GM12878 (cell line): ENCODE measurements around the gene AGK. TPM values are rescaled to one million over a fixed set of nuclear protein-coding genes. Genes with fewer than 3 reads are reported as not detected.

Experiments used
- ATAC-seq: fragments of 200-7000 bp; cut with Tn5 transposase; 3 replicates; pipeline ENCODE4 v1.9.1; 2020; ENCODE audit warnings: mild to moderate bottlenecking, moderate library complexity
- BruUV-seq: library from RNA; stranded (reverse); fragments of 400-500 nt; replicated peaks from 2 replicates; lab custom pipeline; 2021; lab: Mats Ljungman, UMichigan
- CTCF ChIA-PET: fragments of 300-600 bp; sonication (Branson Sonifier 250); formaldehyde crosslinking; extraction: SDS; loops from one replicate; lab custom pipeline; 2021; ENCODE audit warnings: inconsistent platforms; lab: Yijun Ruan, JAX
- POLR2A ChIA-PET: fragments of 350-600 bp; formaldehyde crosslinking; extraction: SDS; loops from one replicate; lab custom pipeline; 2021; ENCODE audit warnings: inconsistent platforms; lab: Charles Lee
- RAD21 ChIA-PET: fragments of 300-600 bp; sonication (Branson Sonifier 250); formaldehyde crosslinking; loops from one replicate; lab custom pipeline; 2023; ENCODE audit warnings: antibody characterized with exemption; ENCODE audit not compliant: unreplicated experiment; lab: Charles Lee
- SMC1A ChIA-PET: fragments of 300-600 bp; sonication (Branson Sonifier 250); formaldehyde crosslinking; loops from one replicate; lab custom pipeline; 2023; ENCODE audit not compliant: unreplicated experiment, uncharacterized antibody; lab: Charles Lee
- DNase-seq: peaks from one replicate; pipeline ENCODE4 v3.0.0-alpha.2; 2011; ENCODE audit warnings: low read depth, low spot score
- FAIRE-seq: peaks from 3 replicates; lab custom pipeline; 2011; peaks lifted over from hg19 to GRCh38; lab: Jason Lieb, UNC
- H2AFZ ChIP-seq: 2 replicates; pipeline ENCODE4 v1.6.0; 2011; ENCODE audit warnings: low read depth, low read length, control low read depth; ENCODE audit not compliant: control insufficient read depth
- H3K27ac ChIP-seq: 2 replicates; pipeline ENCODE4 v1.5.1; 2011; ENCODE audit warnings: control low read depth; ENCODE audit not compliant: control insufficient read depth, insufficient read depth
- H3K27me3 ChIP-seq, 2 experiments: replicated peaks in 1 of 2; 2 replicates each; pipeline versions ENCODE4 v1.6.0 to v1.6.1; 2011; ENCODE audit warnings: low read length in 1 of 2; ENCODE audit not compliant: control insufficient read depth in 2 of 2, insufficient read depth in 2 of 2
- H3K36me3 ChIP-seq, 2 experiments: 2 replicates each; pipeline ENCODE4 v1.5.1; 2011; ENCODE audit warnings: low read length in 1 of 2; ENCODE audit not compliant: control insufficient read depth in 2 of 2, insufficient read depth in 2 of 2
- H3K4me1 ChIP-seq: 2 replicates; pipeline ENCODE4 v1.6.1; 2011; ENCODE audit warnings: mild to moderate bottlenecking, low read length, moderate library complexity, mixed read lengths; ENCODE audit not compliant: control insufficient read depth, insufficient read depth
- H3K4me2 ChIP-seq: 2 replicates; pipeline ENCODE4 v1.6.0; 2011; ENCODE audit warnings: control low read depth; ENCODE audit not compliant: control insufficient read depth, insufficient read depth
- H3K4me3 ChIP-seq: fragments of 200-600 bp; sonication (generic); 2 replicates; pipeline ENCODE4 v1.5.1; 2016
- H3K79me2 ChIP-seq: 2 replicates; pipeline ENCODE4 v1.6.0; 2011; ENCODE audit warnings: low read length; ENCODE audit not compliant: control insufficient read depth, insufficient read depth
- H3K9ac ChIP-seq: 2 replicates; pipeline ENCODE4 v1.8.0; 2011; ENCODE audit warnings: low read length, control low read depth, mixed read lengths; ENCODE audit not compliant: control insufficient read depth, insufficient read depth
- H3K9me3 ChIP-seq: replicated peaks from 3 replicates; pipeline ENCODE4 v1.5.1; 2011; ENCODE audit warnings: mild to moderate bottlenecking, low read length; ENCODE audit not compliant: control insufficient read depth, insufficient read depth
- H4K20me1 ChIP-seq: 2 replicates; pipeline ENCODE4 v1.6.0; 2011; ENCODE audit not compliant: control insufficient read depth, insufficient read depth
- BMI1 ChIP-seq: fragments of 450-650 bp; IDR thresholded peaks from 2 replicates; pipeline ENCODE4 v1.6.1; 2016; ENCODE audit warnings: mild to moderate bottlenecking, moderate library complexity, borderline replicate concordance
- BRCA1 ChIP-seq: IDR thresholded peaks from 2 replicates; pipeline ENCODE4 v1.6.1; 2011; ENCODE audit warnings: low read depth, low read length, improper control_type of control experiment
- CHD4 ChIP-seq: fragments of 200-600 bp; sonication (generic); IDR thresholded peaks from 2 replicates; pipeline ENCODE4 v1.6.1; 2016; ENCODE audit warnings: mild to moderate bottlenecking
- E2F8 ChIP-seq: fragments of 450-650 bp; IDR thresholded peaks from 2 replicates; pipeline ENCODE4 v1.6.1; 2018; ENCODE audit warnings: mild to moderate bottlenecking, low read depth, moderate library complexity; ENCODE audit not compliant: partially characterized antibody
- MYB ChIP-seq: fragments of 150-350 bp; IDR thresholded peaks from 2 replicates; pipeline ENCODE4 v1.6.1; 2014; ENCODE audit warnings: mild to moderate bottlenecking, low read depth, low read length, borderline replicate concordance
- PKNOX1 ChIP-seq: fragments of 450-650 bp; IDR thresholded peaks from 2 replicates; pipeline ENCODE4 v1.6.1; 2016; ENCODE audit warnings: mild to moderate bottlenecking
- POLR2AphosphoS2 ChIP-seq: IDR thresholded peaks from 2 replicates; pipeline ENCODE4 v1.6.1; 2011; ENCODE audit warnings: low read depth, mild to moderate bottlenecking, low read length, improper control_type of control experiment, moderate library complexity
- POU2F2 ChIP-seq: IDR thresholded peaks from 3 replicates; pipeline ENCODE4 v1.6.1; 2011; ENCODE audit warnings: low read depth, mild to moderate bottlenecking, low read length, borderline replicate concordance
- RAD21 ChIP-seq: IDR thresholded peaks from 2 replicates; pipeline ENCODE4 v1.6.1; 2011; ENCODE audit warnings: mild to moderate bottlenecking, low read depth, low read length, moderate library complexity; ENCODE audit not compliant: insufficient read depth
- RFX5 ChIP-seq: IDR thresholded peaks from 2 replicates; pipeline ENCODE4 v1.6.1; 2011; ENCODE audit warnings: low read depth, low read length, improper control_type of control experiment
- SMC3 ChIP-seq: IDR thresholded peaks from 2 replicates; pipeline ENCODE4 v1.6.1; 2011; ENCODE audit warnings: low read length, improper control_type of control experiment, borderline replicate concordance
- STAT3 ChIP-seq: IDR thresholded peaks from 2 replicates; pipeline ENCODE4 v1.6.1; 2011; ENCODE audit warnings: low read depth, low read length, improper control_type of control experiment
- TCF7 ChIP-seq: IDR thresholded peaks from 2 replicates; pipeline ENCODE4 v1.6.1; 2014; ENCODE audit warnings: antibody characterized with exemption, borderline replicate concordance
- YY1 ChIP-seq: IDR thresholded peaks from 2 replicates; pipeline ENCODE4 v1.6.1; 2011; ENCODE audit warnings: low read depth, mild to moderate bottlenecking, low read length
- ZSCAN29 ChIP-seq: fragments of 450-650 bp; IDR thresholded peaks from 2 replicates; pipeline ENCODE4 v1.6.1; 2017; ENCODE audit warnings: mild to moderate bottlenecking, moderate library complexity
- WGBS: methylation state at CpG from one replicate; pipeline ENCODE4 v1.1.6; 2016; ENCODE audit warnings: low lambda C conversion rate; ENCODE audit not compliant: insufficient replicate concordance, insufficient coverage; ENCODE audit errors: missing lambda C conversion rate; 5-methylcytosine and 5-hydroxymethylcytosine counted together
- in situ Hi-C: fragments of 300-500 bp; cut with MboI; formaldehyde crosslinking; loops from 9 replicates; pipeline ENCODE4 v1.14.3; 2018; ENCODE audit warnings: mixed read lengths
- intact Hi-C: fragments of 100-400 bp; cut with micrococcal nuclease; formaldehyde crosslinking; loops from one replicate; pipeline ENCODE4 v1.14.2; 2022; ENCODE audit not compliant: unreplicated experiment
- polyA plus RNA-seq, 11 experiments: library from polyadenylated mRNA; depleted of rRNA in 4 of 11; unstranded in 6 of 11; stranded (reverse) in 5 of 11; fragments of >200 nt; fragmentation: Nextera tagmentation in 4 of 11; fragmentation: Illumina TruSeq in 1 of 11; extraction: Ambion mirVana in 4 of 11; extraction: Trizol in 1 of 11; gene quantifications; 1 replicate in 1 of 11; 2 replicates in 10 of 11; pipeline versions ENCODE4 v1.2.1 to v1.2.3, GENCODE V29; 2011 to 2016; ENCODE audit warnings: inconsistent platforms in 2 of 11, missing spikeins in 2 of 11, low read depth in 1 of 11
- total RNA-seq, 4 experiments: library from RNA; depleted of rRNA in 3 of 4; stranded (reverse); fragments of >200 nt in 3 of 4; fragmentation: Illumina TruSeq in 1 of 4; extraction: Trizol in 1 of 4; gene quantifications; 2 replicates each; pipeline versions ENCODE4 v1.2.1 to v1.2.3, GENCODE V29; 2013 to 2021
- TF ChIP-seq, protein P1 (sequence below): IDR thresholded peaks from 2 replicates; pipeline ENCODE4 v1.6.1; 2011; ENCODE audit warnings: mild to moderate bottlenecking, low read depth, low read length, moderate library complexity; ENCODE audit not compliant: insufficient replicate concordance

The AGK gene
- total and polyA plus RNA-seq, 10 of the 15 experiments (the other 5 are each of a cell fraction or from before 2014, with no cell fraction given), result 32.5 to 85.6 (median 47.8) TPM

GRCh38 chr7:141649865-141650634 lies 98.8 kb downstream of the AGK start:
- Histone ChIP-seq H2AFZ (no peak overlapping the region), H3K79me2 (no peaks in the 10 kb centered on the region), H3K36me3 (peaks cover 2 to 12% of the 10 kb centered on the region in 2 experiments; a peak in 3 of 4 replicates), H3K4me2 (peak overlapping the region; percentile 57; the same call in 1 of the 2 replicates), H3K27ac (no peak overlapping the region), H4K20me1 (no peaks in the 10 kb centered on the region), H3K4me1 (peaks cover 15% of the 10 kb centered on the region), H3K9me3 (no peaks in the 10 kb centered on the region), H3K9ac (no peak overlapping the region), H3K27me3 (no peaks in the 10 kb centered on the region), H3K4me3 (no peak overlapping the region)
- in situ Hi-C loops, result loop anchor here (10.0 kb wide), 1 partner anchor 635 kb away; the partner anchor contains the start of gene MRPS33
- ATAC-seq (peak; percentile 90), DNase-seq (peak; percentile 40), FAIRE-seq (no peak)
- no TSS peak for BruUV-seq
- CTCF ChIA-PET, result interaction anchor here (0.6 to 8.9 kb wide), 46 partner anchors 8 to 976 kb away, joined by 3 to 121 read pairs (median 4); partner anchors contain the start of genes DENND11, MRPS33, SSBP1 and TAS2R4
- SMC1A ChIA-PET, result interaction anchor here (0.7 to 4.1 kb wide), 24 partner anchors 10 to 838 kb away, joined by 3 to 33 read pairs (median 4); partner anchors contain the start of genes AGK and MRPS33
- POLR2A ChIA-PET, result interaction anchor here (0.6 to 1.2 kb wide), 4 partner anchors 89 to 654 kb away, joined by 3 to 4 read pairs (median 4); partner anchors contain the start of genes MRPS33 and SSBP1
- WGBS, result 34% methylated on average over 6 of the region's 6 CpGs
- RAD21 ChIA-PET, result interaction anchor here (0.6 to 3.4 kb wide), 18 partner anchors 24 to 974 kb away, joined by 3 to 12 read pairs (median 5); partner anchors contain the start of genes MRPS33 and SSBP1
- intact Hi-C loops, result loop anchor here (1.0 to 10.0 kb wide), 3 partner anchors 117 to 636 kb away; partner anchors contain the start of gene MRPS33
- 0 out of 3 replicates have a peak, but pooled peaks have one; percentile 36 for TF ChIP-seq POU2F2
- TF ChIP-seq, protein P1, sequence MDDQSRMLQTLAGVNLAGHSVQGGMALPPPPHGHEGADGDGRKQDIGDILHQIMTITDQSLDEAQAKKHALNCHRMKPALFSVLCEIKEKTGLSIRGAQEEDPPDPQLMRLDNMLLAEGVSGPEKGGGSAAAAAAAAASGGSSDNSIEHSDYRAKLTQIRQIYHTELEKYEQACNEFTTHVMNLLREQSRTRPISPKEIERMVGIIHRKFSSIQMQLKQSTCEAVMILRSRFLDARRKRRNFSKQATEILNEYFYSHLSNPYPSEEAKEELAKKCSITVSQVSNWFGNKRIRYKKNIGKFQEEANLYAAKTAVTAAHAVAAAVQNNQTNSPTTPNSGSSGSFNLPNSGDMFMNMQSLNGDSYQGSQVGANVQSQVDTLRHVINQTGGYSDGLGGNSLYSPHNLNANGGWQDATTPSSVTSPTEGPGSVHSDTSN, result peak; percentile 35
- peak; percentile 94 for TF ChIP-seq RAD21
- TF ChIP-seq BMI1, result peak; percentile 66
- TF ChIP-seq YY1, result 0 out of 2 replicates have a peak, but pooled peaks have one; percentile 42
- TF ChIP-seq SMC3, result peak; percentile 78
- peak; percentile 84 for TF ChIP-seq PKNOX1
- TF ChIP-seq TCF7, result no peak
- peak; percentile 88 for TF ChIP-seq RFX5
- no peak for TF ChIP-seq MYB
- TF ChIP-seq BRCA1, result no peak
- TF ChIP-seq CHD4, result no peak
- TF ChIP-seq E2F8, result no peak
- TF ChIP-seq ZSCAN29, result no peak
- 0 out of 2 replicates have a peak, but pooled peaks have one; percentile 30 for TF ChIP-seq STAT3
- no peak for TF ChIP-seq POLR2AphosphoS2
